Measurements from ENCODE around the gene DUSP10.

The DUSP10 gene

GRCh38 chr1:221689138-221689537 lies 52.8 kb downstream of the DUSP10 start:
- TF ChIP-seq FOXP2 (optimal IDR thresholded peaks at IDR 0.05; ENCODE audit: borderline replicate concordance, extremely low read depth, extremely low read length, insufficient read depth) (no peak), TAF1 (IDR thresholded peaks at IDR 0.05; ENCODE audit: borderline replicate concordance, insufficient read depth, low read length) (no peak), POLR2AphosphoS5 (IDR thresholded peaks at IDR 0.05; ENCODE audit: low read depth, low read length) (no peak), SIN3A (IDR thresholded peaks at IDR 0.05; ENCODE audit: borderline replicate concordance, insufficient read depth, low read length) (no peak), REST (IDR thresholded peaks at IDR 0.05; ENCODE audit: insufficient read depth in 1 of 2, low read depth in 2 of 2, low read length in 2 of 2) (no peak)

- no peak for TF ChIP-seq REST (IDR thresholded peaks at IDR 0.05; ENCODE audit: insufficient read depth in 1 of 2, low read depth in 2 of 2, low read length in 2 of 2)
- no peak for TF ChIP-seq FOXP2 (optimal IDR thresholded peaks at IDR 0.05; ENCODE audit: borderline replicate concordance, extremely low read depth, extremely low read length, insufficient read depth)
- TF ChIP-seq SIN3A (IDR thresholded peaks at IDR 0.05; ENCODE audit: borderline replicate concordance, insufficient read depth, low read length): no peak
- TF ChIP-seq POLR2AphosphoS5 (IDR thresholded peaks at IDR 0.05; ENCODE audit: low read depth, low read length): no peak
These were observed 53.4 kb downstream of the DUSP10 start for GRCh38 chr1:221688488-221688843.

- TF ChIP-seq REST (IDR thresholded peaks at IDR 0.05; ENCODE audit: insufficient read depth in 1 of 2, low read depth in 2 of 2, low read length in 2 of 2): no peak
- no peak for TF ChIP-seq FOXP2 (optimal IDR thresholded peaks at IDR 0.05; ENCODE audit: borderline replicate concordance, extremely low read depth, extremely low read length, insufficient read depth)
These were observed 53.9 kb downstream of the DUSP10 start for GRCh38 chr1:221687836-221688487.

- TF ChIP-seq TAF1 (IDR thresholded peaks at IDR 0.05; ENCODE audit: borderline replicate concordance, insufficient read depth, low read length): no peak
- no peak for TF ChIP-seq SIN3A (IDR thresholded peaks at IDR 0.05; ENCODE audit: borderline replicate concordance, insufficient read depth, low read length)
- no peak for TF ChIP-seq REST (IDR thresholded peaks at IDR 0.05; ENCODE audit: insufficient read depth in 1 of 2, low read depth in 2 of 2, low read length in 2 of 2)
- no peak for TF ChIP-seq POLR2AphosphoS5 (IDR thresholded peaks at IDR 0.05; ENCODE audit: low read depth, low read length)
- no peak for TF ChIP-seq FOXP2 (optimal IDR thresholded peaks at IDR 0.05; ENCODE audit: borderline replicate concordance, extremely low read depth, extremely low read length, insufficient read depth)
These were observed 58.2 kb downstream of the DUSP10 start for GRCh38 chr1:221683681-221684080.

- TF ChIP-seq FOXP2 (optimal IDR thresholded peaks at IDR 0.05; ENCODE audit: borderline replicate concordance, extremely low read depth, extremely low read length, insufficient read depth) (no peak), SIN3A (IDR thresholded peaks at IDR 0.05; ENCODE audit: borderline replicate concordance, insufficient read depth, low read length) (no peak), REST (IDR thresholded peaks at IDR 0.05; ENCODE audit: insufficient read depth in 1 of 2, low read depth in 2 of 2, low read length in 2 of 2) (no peak), POLR2AphosphoS5 (IDR thresholded peaks at IDR 0.05; ENCODE audit: low read depth, low read length) (no peak), TAF1 (IDR thresholded peaks at IDR 0.05; ENCODE audit: borderline replicate concordance, insufficient read depth, low read length) (no peak)
These were observed 61.8 kb downstream of the DUSP10 start for GRCh38 chr1:221680085-221680484.
